LoVo (cell line): Measurements from ENCODE around the gene LSAMP.

Experiments
- DNase-seq: peaks from one replicate; pipeline ENCODE4 v3.0.0-alpha.2; 2016; ENCODE audit warnings: low spot score

The LSAMP gene

DNA sequence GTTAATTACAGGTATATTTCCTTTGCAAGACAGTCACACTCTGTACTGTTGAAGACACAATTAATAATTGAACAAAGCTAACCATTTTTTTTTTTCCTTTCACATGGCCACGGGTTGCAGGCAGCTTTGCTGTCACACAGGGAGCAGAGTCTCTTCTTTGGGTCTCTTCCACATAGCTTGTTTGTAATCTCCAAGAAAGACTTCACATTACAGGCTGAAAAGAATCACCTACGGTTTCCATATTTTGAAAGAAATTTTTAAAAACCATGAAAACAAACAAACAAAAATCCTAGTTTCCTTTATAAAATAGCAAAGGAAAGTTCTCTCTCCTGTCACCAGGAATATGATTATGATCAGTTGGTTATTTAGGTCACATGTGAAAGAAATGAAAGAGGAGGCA lies 429.4 kb downstream of the LSAMP start:
- no peak for DNase-seq

DNA sequence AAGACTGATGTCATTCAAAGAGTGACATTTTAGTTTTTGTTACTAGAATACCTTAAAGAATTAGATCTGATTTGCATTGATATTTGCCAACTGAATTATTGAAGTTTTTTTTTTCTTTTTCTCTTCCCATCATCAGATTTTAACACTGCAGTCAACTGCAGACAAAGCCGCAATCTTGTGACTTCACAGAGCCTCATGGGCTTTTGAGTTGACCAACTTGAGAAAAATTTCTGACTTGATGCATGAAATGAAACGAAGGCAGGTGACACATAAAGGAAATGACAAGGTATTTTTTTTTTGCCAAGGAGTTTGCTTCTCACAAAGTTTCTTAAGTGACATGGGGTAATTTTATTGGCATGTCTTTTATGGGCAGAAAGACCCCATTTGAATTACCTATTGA lies 438.3 kb downstream of the LSAMP start:
- no peak for DNase-seq

- DNase-seq, result no peak
Observed at GRCh38 chr3:116005404-116005803, 439.9 kb downstream of the LSAMP start.

- DNase-seq, result no peak
Observed at GRCh38 chr3:116002235-116002634, 443.1 kb downstream of the LSAMP start.

GRCh38 chr3:116001151-116001621 lies 444.1 kb downstream of the LSAMP start:
- no peak for DNase-seq

GRCh38 chr3:116000311-116000710 lies 445.0 kb downstream of the LSAMP start:
- peak; percentile 8 for DNase-seq

GRCh38 chr3:115999613-116000012 lies 445.7 kb downstream of the LSAMP start:
- no peak for DNase-seq

GRCh38 chr3:115999001-115999585 lies 446.2 kb downstream of the LSAMP start:
- DNase-seq, result no peak

GRCh38 chr3:115996420-115997108 lies 448.7 kb downstream of the LSAMP start:
- DNase-seq, result no peak

DNA sequence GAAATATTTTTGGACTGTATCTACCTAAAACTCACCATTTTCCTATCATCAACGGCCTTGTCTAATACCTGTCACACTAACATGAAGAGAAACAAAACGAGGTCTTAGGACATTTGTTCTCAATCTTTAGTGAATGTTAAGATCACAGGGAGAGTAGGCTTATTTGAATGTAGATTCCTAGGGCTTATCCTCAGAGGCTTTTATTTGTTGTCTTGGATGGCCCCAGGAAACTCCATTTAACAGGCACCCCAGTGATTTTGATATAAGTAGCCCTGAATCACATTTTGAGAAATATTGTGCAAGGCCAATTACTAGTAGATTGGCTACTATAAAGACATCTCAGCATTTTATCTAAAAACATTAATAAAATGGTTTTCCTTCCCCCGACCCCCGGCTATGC lies 454.6 kb downstream of the LSAMP start:
- no peak for DNase-seq

DNA sequence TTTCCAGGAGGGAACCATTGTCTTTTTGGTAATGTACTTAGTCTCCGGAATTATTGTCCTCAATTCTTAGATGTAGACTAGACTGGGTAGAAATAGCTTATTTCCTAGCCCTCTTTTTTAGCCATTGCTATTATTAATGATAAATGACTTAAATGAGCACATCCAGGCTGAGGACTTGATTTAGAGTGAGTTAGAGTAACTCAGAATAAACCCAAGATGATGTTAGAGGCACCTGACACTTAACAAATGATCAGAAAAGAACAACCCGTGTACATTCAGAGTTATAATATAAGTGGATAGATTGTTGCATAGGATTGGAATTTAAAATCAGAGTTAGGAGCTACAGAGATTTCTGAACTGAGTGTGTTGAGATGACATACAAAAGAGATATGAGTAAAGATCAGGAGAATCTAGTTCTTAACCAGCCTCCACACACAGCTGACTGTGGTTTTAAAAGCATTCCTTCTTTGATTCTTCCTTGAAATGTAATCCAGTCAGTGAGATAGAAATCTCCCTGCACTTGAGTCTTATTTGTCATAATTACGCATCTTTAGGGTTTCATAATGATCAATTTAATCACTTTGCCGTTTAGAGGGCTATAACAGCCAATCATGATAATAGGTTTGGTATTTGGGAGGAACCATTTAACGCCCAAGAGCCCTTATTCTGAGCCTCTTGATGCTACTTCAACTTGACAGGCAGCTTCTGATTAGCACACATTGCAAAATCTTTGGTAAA lies 455.4 kb downstream of the LSAMP start:
- no peak for DNase-seq

DNA sequence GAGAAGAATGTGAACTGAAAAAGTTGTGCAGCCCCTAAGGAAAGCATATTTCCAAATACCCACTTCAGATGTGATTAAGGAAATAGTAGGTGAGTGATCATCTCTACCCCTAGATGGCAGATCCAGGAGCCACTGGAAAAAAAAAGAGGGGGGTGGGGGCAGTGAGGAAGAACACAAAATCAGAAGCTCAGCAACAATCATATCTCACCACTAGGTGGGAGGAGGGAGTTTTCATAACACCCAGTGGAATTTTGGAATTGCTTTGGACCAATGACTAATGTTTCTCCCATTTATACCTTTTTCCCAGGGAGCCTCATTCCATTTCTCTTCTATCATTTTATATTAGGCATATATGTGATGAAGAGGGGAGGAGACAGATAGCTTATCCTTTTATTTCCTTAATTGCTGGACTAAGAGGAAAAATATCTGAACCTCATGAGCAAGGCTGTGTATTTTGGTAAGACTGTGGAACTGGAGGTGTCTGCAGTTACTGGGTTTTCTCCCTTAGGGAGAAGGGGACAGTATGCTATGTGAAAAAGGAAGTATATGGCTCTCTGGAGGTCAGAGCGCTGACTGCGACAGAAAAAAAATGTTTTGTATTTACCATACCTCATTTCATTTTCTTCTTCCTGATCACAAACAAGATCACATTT lies 458.6 kb downstream of the LSAMP start:
- DNase-seq, result no peak

- no peak for DNase-seq
Observed at GRCh38 chr3:115982629-115983028, 462.7 kb downstream of the LSAMP start.

- no peak for DNase-seq
Observed at GRCh38 chr3:115982108-115982507, 463.2 kb downstream of the LSAMP start.

DNA sequence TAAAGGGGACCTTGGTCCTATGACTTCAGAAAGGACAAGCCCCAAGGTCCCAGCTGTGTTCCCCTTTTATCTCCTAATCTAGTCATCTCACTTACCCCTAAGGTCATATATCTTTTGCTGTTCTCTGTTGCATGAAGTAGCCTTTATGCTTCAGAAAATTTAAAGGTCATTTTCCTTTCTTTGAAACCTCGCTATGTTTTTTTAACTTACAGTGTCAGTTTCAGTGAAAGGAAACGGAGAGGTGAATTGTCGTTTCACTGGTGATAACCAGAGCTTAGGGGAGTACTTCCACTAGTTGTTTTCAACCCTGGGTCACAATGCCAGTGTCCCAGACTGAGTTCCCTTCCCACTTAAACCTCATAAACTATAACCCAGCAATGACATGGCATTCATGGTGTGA lies 464.6 kb downstream of the LSAMP start:
- DNase-seq, result no peak

DNA sequence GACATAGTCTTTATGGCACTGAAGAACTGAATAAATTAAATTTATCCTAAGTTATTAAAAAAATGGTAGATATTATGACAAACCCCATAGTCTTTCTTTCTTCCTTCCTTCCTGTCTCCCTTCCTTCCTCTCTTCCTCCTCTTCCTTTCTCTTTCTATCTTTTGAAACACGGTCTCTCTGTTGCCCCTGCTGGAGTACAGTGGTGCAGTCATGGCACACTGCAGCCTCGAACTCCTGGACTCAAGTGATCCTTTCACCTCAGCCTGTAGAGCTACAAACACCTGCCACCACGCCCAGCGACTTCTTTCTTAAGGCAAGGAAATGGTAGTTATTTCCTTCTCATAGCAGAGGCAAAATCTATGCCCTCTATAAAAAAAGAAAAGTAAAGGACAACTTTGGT lies 467.4 kb downstream of the LSAMP start:
- no peak for DNase-seq

- no peak for DNase-seq
Observed at GRCh38 chr3:115975796-115976195, 469.5 kb downstream of the LSAMP start.

GRCh38 chr3:115975353-115975752 lies 469.9 kb downstream of the LSAMP start:
- peak; percentile 1 for DNase-seq

GRCh38 chr3:115974940-115975339 lies 470.3 kb downstream of the LSAMP start:
- DNase-seq, result no peak

DNA sequence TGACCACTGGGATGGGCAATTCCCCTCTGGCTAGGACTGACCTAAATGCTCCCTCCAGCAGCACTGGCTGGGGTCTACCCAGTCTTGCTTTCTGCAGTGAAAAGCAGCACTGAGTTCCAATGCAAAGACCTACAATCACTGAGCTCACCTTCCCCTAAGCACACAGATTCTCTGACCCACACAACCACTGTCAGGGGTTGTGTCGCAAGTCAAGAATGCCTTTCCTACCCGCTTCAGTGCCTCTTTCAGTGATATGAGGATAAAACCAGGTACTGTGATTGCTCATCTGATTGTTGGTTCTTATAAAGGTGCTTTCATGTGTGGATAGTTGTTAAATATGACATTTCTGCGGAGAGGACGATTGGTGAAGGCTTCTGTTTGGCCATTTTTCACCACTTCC lies 476.4 kb downstream of the LSAMP start:
- no peak for DNase-seq

DNA sequence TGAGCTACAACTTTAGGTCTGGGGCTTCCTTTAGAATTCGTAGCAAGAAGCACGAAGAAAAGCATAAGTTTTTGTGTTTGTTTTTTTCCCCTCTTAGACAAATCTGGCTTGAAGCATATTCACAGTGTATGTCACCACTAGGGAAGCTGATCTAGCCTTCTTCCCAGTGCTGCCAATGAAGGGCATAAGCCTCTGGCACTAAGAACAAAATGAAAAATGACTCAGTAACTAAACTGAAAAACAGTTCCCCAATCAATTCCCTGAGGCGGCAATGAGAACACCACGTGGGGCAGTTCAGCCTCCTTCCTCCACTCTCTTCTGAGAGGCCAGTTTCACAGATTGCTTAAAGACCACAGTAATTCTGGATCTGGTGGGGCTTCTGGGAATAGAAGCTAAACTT lies 483.9 kb downstream of the LSAMP start:
- no peak for DNase-seq

GRCh38 chr3:115960799-115961198 lies 484.5 kb downstream of the LSAMP start:
- DNase-seq, result no peak

GRCh38 chr3:115958526-115958925 lies 486.8 kb downstream of the LSAMP start:
- no peak for DNase-seq
